Measurements from ENCODE around the gene TMA7B. TPM values are rescaled to one million over a fixed set of nuclear protein-coding genes. Genes with fewer than 3 reads are reported as not detected.

TMA7B gene
- total and polyA plus RNA-seq, 2 of the 4 experiments (the other 2 are of a cell fraction): not detected

DNA sequence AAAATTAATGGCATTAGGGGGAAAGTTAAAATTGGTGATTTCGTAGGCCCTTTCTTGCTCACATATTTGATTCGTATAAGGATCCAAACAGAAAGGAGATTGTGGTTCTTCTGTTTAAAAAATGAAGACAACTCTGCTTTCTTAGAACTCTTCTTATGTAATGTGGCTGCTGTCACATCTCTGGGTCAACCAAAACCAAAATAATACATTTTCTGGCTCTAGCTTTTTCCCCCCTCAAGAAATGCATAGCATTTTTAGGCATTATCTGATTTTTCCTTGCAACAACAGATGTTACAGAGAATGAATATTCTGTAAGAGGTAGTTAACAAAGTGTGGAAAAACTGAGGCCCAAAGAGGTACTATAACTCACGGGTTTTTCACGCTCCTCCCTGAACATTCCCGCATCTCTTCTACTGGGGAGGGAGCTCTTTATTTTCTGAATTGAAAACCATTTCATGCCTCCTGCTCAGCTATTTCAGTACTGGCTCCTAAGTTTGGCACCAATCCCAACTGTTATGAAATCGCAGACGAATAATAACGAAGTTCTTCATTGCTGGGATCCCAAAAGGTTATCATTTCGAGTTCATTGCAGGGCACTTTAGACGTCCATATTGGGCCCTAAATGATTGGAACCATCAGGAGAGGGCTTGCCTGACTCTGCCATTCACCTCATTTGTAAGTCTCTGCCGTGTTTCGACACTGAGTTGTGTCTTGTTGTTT, 42.3 kb upstream of the TMA7B start:
- no peak overlapping the region for H2BK5ac ChIP-seq (ENCODE audit: low read depth, low read length, poor library complexity, severe bottlenecking)
- no peak overlapping the region for H2AK9ac ChIP-seq (replicated peaks; ENCODE audit: low read depth, low read length, poor library complexity)
- no peak overlapping the region for H3K18ac ChIP-seq (ENCODE audit: low read depth, low read length)
- dilution Hi-C loops (cut with HindIII; ENCODE audit: low sequenced_read_pairs, unreplicated experiment): no loop called here
- H2BK120ac ChIP-seq (ENCODE audit: low read depth, low read length): no peak overlapping the region
- intact Hi-C loops (cut with micrococcal nuclease): no loop called here
- ATAC-seq (ENCODE audit: low read depth): no peak
- H3K14ac ChIP-seq (replicated peaks; ENCODE audit: low read depth, low read length): no peak overlapping the region
- H3K4me2 ChIP-seq (ENCODE audit: low read depth, low read length): no peak overlapping the region
- no peaks in the 10 kb centered on the region for H3K9me1 ChIP-seq (ENCODE audit: insufficient read depth, low read length)
- TF ChIP-seq MAZ (IDR thresholded peaks at IDR 0.05; ENCODE audit: borderline replicate concordance, low read depth, low read length) (no peak), NFE2L2 (IDR thresholded peaks at IDR 0.05; ENCODE audit: low read depth, low read length) (no peak)
- TF ChIP-seq, protein P1, sequence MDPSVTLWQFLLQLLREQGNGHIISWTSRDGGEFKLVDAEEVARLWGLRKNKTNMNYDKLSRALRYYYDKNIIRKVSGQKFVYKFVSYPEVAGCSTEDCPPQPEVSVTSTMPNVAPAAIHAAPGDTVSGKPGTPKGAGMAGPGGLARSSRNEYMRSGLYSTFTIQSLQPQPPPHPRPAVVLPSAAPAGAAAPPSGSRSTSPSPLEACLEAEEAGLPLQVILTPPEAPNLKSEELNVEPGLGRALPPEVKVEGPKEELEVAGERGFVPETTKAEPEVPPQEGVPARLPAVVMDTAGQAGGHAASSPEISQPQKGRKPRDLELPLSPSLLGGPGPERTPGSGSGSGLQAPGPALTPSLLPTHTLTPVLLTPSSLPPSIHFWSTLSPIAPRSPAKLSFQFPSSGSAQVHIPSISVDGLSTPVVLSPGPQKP (IDR thresholded peaks at IDR 0.05; ENCODE audit: borderline replicate concordance, low read depth, low read length): no peak
- H4K20me1 ChIP-seq (ENCODE audit: insufficient read depth, low read length): no peaks in the 10 kb centered on the region
- H3K27ac ChIP-seq (ENCODE audit: insufficient read depth, low read length): no peak overlapping the region
- H4K5ac ChIP-seq (ENCODE audit: low read depth, low read length): no peak overlapping the region
- 10% methylated on average over 3 of the region's 12 CpGs; no CpG with 5 or more reads in 1 of the 2 experiments for WGBS, 2 experiments (ENCODE audit: extremely low coverage in 2 of 2, insufficient read length in 1 of 2)
- H3K9me3 ChIP-seq (ENCODE audit: control insufficient read depth, insufficient read depth, low read length): no peaks in the 10 kb centered on the region
- H3K4ac ChIP-seq (ENCODE audit: low read depth, low read length): no peak overlapping the region
- peaks cover 66% of the 10 kb centered on the region for H3K27me3 ChIP-seq (ENCODE audit: control insufficient read depth, insufficient read depth, low read length)
- no peak overlapping the region for H2AK5ac ChIP-seq (ENCODE audit: low read depth, low read length)
- no peaks in the 10 kb centered on the region for H3K36me3 ChIP-seq (ENCODE audit: control insufficient read depth, insufficient read depth, low read length)
- no TSS peak for BruUV-seq (replicated peaks)
- no peak overlapping the region for H2BK20ac ChIP-seq (ENCODE audit: low read depth, low read length)
- in situ Hi-C loops (cut with MboI; ENCODE audit: low sequenced_read_pairs): no loop called here
- no peaks in the 10 kb centered on the region for H3K79me1 ChIP-seq (ENCODE audit: low read depth in 1 of 2, low read length in 2 of 2)
- H3K4me3 ChIP-seq (ENCODE audit: insufficient read depth, low read depth, low read length): no peak overlapping the region
- H3K23ac ChIP-seq (ENCODE audit: low read depth, low read length): no peak overlapping the region
- no peaks in the 10 kb centered on the region for H3K4me1 ChIP-seq (ENCODE audit: control insufficient read depth, insufficient read depth, low read length)
- no peak overlapping the region for H2AFZ ChIP-seq (replicated peaks; ENCODE audit: low read length, poor library complexity)
- CTCF ChIA-PET: no interaction called here
- POLR2A ChIA-PET (ENCODE audit: unreplicated experiment): no interaction called here
- no peak overlapping the region for H3K56ac ChIP-seq (ENCODE audit: extremely low read depth, insufficient read depth, low read length)
- H3K9ac ChIP-seq (ENCODE audit: low read depth, low read length): no peak overlapping the region
- DNase-seq: no peak
- H2BK15ac ChIP-seq (ENCODE audit: low read depth, low read length): no peak overlapping the region
- H4K8ac ChIP-seq (ENCODE audit: low read depth in 2 of 2, low read length in 2 of 2): no peak overlapping the region
- no peak overlapping the region for H4K91ac ChIP-seq (ENCODE audit: insufficient read depth, low read depth, low read length)
